Measurements from ENCODE around the gene ITGB4. TPM values are rescaled to one million over a fixed set of nuclear protein-coding genes. Genes with fewer than 3 reads are reported as not detected.

The ITGB4 gene
- total and polyA plus RNA-seq, 2 of the 13 experiments (the other 11 are each of a cell fraction or from before 2014, with no cell fraction given) = 6.9 to 14.5 TPM

DNA sequence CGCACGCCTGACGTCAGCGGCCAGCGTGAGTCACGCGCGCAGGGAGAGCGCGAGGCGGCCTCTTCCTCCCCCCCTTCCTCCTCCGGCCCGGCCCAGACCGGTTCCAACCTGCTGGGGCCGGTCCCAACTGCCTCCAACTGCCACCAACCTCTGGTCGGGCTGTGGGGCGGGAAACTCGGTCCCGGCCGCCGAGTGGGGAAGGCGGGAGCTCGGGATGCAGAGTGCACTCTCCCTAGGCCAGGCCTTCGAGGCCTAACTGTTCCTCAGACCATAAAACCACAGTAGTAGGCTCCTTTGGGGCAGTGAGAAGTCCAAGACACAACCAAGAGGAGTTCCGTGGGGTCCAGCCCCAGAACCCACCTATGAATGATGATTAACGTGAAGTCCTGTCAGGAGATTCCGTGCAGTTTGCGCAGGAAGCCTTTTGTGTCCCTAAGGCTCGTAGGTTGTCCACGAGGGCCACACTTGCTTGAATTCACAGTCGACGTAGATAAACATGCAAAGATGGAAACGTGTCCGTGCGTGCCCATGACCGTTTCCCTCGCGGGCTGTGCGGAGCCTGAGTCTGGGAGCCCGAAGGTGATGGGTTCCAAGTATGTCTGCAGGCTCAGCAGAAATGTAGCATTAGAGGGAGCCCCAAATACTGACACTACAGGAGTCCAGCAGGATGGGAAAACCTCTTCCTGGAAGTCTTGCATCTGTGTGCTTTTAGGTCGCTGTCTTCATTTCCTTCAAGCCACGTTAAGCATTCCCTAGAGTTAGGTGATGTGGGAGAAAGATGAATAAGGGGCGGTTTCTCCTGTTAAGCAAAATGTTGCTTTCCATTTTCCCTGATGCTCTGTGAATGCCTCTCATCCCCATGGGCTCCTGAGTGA, 64.0 kb downstream of the ITGB4 start (continued):
- TF ChIP-seq NPAS2 (CRISPR knock-in tag; IDR thresholded peaks at IDR 0.05; ENCODE audit: borderline replicate concordance) (no peak; the same call in 1 of the 2 replicates), HMG20B (CRISPR knock-in tag; conservative IDR thresholded peaks at IDR 0.05) (peak; percentile 48; the same call in 1 of the 2 replicates), ZNF83 (CRISPR knock-in tag; IDR thresholded peaks at IDR 0.05; ENCODE audit: borderline replicate concordance) (no peak), IRX3 (CRISPR knock-in tag; IDR thresholded peaks at IDR 0.05; ENCODE audit: borderline replicate concordance, low read depth) (no peak; the same call in 1 of the 2 replicates), CHCHD3 (CRISPR knock-in tag; IDR thresholded peaks at IDR 0.05) (peak; percentile 86), ZNF264 (CRISPR knock-in tag; IDR thresholded peaks at IDR 0.05) (peak; percentile 74; the same call in 1 of the 2 replicates), REPIN1 (CRISPR knock-in tag; IDR thresholded peaks at IDR 0.05; ENCODE audit: borderline replicate concordance, low read depth) (peak; percentile 70; the same call in 1 of the 2 replicates), ELF1 (CRISPR knock-in tag; IDR thresholded peaks at IDR 0.05) (no peak; the same call in 1 of the 2 replicates), SIX1 (CRISPR knock-in tag; IDR thresholded peaks at IDR 0.05; ENCODE audit: borderline replicate concordance) (peak; percentile 40; the same call in 1 of the 2 replicates), ZNF629 (CRISPR knock-in tag; conservative IDR thresholded peaks at IDR 0.05) (no peak), ZIK1 (CRISPR knock-in tag; IDR thresholded peaks at IDR 0.05; ENCODE audit: borderline replicate concordance, low read depth) (no peak; the same call in 1 of the 2 replicates), ZFP36L1 (CRISPR knock-in tag; IDR thresholded peaks at IDR 0.05) (no peak), ZNF143 (CRISPR knock-in tag; IDR thresholded peaks at IDR 0.05) (no peak), MEF2D (CRISPR knock-in tag; IDR thresholded peaks at IDR 0.05) (peak; percentile 42; the same call in 1 of the 2 replicates), ZNF7 (CRISPR knock-in tag; IDR thresholded peaks at IDR 0.05) (no peak)
- TF ChIP-seq, protein P1, sequence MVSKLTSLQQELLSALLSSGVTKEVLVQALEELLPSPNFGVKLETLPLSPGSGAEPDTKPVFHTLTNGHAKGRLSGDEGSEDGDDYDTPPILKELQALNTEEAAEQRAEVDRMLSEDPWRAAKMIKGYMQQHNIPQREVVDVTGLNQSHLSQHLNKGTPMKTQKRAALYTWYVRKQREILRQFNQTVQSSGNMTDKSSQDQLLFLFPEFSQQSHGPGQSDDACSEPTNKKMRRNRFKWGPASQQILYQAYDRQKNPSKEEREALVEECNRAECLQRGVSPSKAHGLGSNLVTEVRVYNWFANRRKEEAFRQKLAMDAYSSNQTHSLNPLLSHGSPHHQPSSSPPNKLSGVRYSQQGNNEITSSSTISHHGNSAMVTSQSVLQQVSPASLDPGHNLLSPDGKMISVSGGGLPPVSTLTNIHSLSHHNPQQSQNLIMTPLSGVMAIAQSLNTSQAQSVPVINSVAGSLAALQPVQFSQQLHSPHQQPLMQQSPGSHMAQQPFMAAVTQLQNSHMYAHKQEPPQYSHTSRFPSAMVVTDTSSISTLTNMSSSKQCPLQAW (CRISPR knock-in tag; IDR thresholded peaks at IDR 0.05) = peak; percentile 14; the same call in 1 of the 2 replicates
- TF ChIP-seq, protein P2, sequence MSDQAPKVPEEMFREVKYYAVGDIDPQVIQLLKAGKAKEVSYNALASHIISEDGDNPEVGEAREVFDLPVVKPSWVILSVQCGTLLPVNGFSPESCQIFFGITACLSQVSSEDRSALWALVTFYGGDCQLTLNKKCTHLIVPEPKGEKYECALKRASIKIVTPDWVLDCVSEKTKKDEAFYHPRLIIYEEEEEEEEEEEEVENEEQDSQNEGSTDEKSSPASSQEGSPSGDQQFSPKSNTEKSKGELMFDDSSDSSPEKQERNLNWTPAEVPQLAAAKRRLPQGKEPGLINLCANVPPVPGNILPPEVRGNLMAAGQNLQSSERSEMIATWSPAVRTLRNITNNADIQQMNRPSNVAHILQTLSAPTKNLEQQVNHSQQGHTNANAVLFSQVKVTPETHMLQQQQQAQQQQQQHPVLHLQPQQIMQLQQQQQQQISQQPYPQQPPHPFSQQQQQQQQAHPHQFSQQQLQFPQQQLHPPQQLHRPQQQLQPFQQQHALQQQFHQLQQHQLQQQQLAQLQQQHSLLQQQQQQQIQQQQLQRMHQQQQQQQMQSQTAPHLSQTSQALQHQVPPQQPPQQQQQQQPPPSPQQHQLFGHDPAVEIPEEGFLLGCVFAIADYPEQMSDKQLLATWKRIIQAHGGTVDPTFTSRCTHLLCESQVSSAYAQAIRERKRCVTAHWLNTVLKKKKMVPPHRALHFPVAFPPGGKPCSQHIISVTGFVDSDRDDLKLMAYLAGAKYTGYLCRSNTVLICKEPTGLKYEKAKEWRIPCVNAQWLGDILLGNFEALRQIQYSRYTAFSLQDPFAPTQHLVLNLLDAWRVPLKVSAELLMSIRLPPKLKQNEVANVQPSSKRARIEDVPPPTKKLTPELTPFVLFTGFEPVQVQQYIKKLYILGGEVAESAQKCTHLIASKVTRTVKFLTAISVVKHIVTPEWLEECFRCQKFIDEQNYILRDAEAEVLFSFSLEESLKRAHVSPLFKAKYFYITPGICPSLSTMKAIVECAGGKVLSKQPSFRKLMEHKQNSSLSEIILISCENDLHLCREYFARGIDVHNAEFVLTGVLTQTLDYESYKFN (CRISPR knock-in tag; conservative IDR thresholded peaks at IDR 0.05) = peak; percentile 32; the same call in 1 of the 2 replicates
- TF ChIP-seq, protein P3, sequence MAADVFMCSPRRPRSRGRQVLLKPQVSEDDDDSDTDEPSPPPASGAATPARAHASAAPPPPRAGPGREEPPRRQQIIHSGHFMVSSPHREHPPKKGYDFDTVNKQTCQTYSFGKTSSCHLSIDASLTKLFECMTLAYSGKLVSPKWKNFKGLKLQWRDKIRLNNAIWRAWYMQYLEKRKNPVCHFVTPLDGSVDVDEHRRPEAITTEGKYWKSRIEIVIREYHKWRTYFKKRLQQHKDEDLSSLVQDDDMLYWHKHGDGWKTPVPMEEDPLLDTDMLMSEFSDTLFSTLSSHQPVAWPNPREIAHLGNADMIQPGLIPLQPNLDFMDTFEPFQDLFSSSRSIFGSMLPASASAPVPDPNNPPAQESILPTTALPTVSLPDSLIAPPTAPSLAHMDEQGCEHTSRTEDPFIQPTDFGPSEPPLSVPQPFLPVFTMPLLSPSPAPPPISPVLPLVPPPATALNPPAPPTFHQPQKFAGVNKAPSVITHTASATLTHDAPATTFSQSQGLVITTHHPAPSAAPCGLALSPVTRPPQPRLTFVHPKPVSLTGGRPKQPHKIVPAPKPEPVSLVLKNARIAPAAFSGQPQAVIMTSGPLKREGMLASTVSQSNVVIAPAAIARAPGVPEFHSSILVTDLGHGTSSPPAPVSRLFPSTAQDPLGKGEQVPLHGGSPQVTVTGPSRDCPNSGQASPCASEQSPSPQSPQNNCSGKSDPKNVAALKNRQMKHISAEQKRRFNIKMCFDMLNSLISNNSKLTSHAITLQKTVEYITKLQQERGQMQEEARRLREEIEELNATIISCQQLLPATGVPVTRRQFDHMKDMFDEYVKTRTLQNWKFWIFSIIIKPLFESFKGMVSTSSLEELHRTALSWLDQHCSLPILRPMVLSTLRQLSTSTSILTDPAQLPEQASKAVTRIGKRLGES (CRISPR knock-in tag; IDR thresholded peaks at IDR 0.05; ENCODE audit: borderline replicate concordance) = 0 out of 2 replicates have a peak, but pooled peaks have one; percentile 21
